Measurements from ENCODE around the gene MAPT. TPM values are rescaled to one million over a fixed set of nuclear protein-coding genes. Genes with fewer than 3 reads are reported as not detected.
"Not testable (repeated sequence)": the region's sequence is repeated elsewhere in the genome, so short reads cannot be mapped to it uniquely, and the experiment has no call there.

MAPT gene
- total RNA-seq, 1 experiment from 2014 or later = 3.1 TPM

- Histone ChIP-seq H3K27me3 (ENCODE audit: control insufficient read depth, insufficient read depth, low read length) (no peaks in the 10 kb centered on the region), H3K36me3 (replicated peaks; ENCODE audit: control insufficient read depth, insufficient read depth, low read length) (no peaks in the 10 kb centered on the region), H3K4me3 (ENCODE audit: insufficient read depth, low read depth, low read length) (no peak overlapping the region)
- DNase-seq = no peak
Measured at GRCh38 chr17:45851873-45852272, 42.5 kb upstream of the MAPT start.

DNA sequence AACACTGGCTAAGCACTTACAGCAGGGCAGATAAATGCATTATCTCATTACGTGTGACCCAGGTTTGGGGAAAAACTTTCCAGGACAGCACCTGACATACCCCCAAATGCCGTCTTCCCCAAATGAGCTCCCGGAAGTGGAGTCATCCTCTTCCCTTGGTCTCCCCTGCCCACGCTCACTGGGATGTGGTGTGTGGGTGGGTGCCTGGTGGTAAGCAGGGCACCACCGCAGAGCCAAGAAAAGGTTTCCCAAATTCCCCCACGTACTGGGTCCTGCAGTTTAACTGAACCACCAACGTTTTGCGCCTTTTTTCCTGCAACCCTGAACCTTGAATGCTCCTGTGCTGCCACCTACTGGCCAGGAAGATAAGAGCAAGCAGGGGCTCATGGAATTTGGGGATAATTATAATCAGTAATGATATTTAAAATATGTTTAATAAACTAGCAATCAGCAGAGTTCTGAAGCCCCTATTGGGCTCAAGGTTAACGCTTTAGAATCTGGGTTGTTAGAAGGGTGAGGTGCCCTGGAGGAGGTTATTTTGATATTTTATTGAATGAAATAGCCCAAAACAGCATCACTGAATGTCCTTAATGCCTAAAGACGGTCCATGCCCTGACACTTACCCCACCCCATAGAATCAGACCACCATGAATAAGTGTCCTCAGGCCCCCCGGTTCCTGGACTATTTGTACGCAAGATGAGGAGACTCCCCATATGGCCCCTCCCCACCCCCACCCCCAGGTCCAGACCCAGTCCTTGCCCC, 41.6 kb upstream of the MAPT start:
- Histone ChIP-seq H3K27me3 (ENCODE audit: control insufficient read depth, insufficient read depth, low read length) (no peaks in the 10 kb centered on the region), H3K4me3 (ENCODE audit: insufficient read depth, low read depth, low read length) (no peak overlapping the region), H3K36me3 (replicated peaks; ENCODE audit: control insufficient read depth, insufficient read depth, low read length) (no peaks in the 10 kb centered on the region)
- DNase-seq = peak; percentile 86

DNA sequence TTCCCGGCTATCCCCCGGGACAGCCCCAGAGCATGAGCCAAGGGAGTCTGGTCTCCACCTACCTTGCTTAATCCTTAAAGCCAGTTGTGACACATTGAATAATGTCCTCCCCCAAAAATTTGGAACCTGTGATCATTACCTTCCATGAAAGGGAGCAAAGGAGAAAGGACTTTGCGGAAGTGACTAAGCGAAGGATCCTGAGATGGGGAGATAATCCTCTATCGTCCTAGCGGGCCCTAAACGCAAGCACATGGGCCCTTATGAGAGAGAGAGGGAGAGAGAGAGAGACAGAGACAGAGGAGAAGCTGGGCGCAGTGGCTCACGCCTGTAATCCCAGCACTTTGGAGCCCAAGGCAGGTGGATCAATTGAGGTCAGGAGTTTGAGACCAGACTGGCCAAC, 40.1 kb upstream of the MAPT start:
- DNase-seq = no peak
- Histone ChIP-seq H3K27me3 (ENCODE audit: control insufficient read depth, insufficient read depth, low read length) (no peaks in the 10 kb centered on the region), H3K36me3 (replicated peaks; ENCODE audit: control insufficient read depth, insufficient read depth, low read length) (no peaks in the 10 kb centered on the region), H3K4me3 (ENCODE audit: insufficient read depth, low read depth, low read length) (no peak overlapping the region)

DNA sequence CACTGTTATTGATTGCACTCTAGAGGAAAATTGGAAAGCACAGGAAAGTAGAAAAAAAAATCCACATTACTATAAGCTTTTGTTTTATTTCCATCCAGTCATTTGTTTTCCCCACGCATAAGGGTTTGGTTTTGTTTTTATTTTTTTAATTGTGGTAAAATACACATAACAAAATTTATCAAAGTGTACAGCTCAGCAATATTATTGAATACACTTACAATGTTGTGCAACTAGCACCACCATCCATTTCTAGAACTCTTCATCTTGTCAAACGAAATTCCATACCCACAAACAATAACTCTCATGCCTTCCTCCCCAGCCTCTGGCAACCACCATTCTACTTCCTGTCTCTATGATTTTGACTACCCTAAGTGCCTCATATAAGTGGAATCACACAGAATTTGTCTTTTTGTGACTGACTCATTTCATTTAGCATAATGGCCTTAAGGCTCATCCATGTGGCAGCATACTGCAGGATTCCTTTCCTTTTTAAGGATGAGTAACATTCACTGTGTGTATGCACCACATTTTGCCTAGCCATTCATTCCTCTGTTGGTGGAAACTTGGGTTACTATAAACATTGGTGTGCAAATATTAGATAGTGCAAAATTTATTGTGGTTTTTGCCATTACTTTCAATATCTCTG, 38.5 kb upstream of the MAPT start:
- no peaks in the 10 kb centered on the region for H3K36me3 ChIP-seq (replicated peaks; ENCODE audit: control insufficient read depth, insufficient read depth, low read length)
- H3K27me3 ChIP-seq (ENCODE audit: control insufficient read depth, insufficient read depth, low read length) = no peaks in the 10 kb centered on the region
- DNase-seq = no peak
- H3K4me3 ChIP-seq (ENCODE audit: insufficient read depth, low read depth, low read length) = no peak overlapping the region

DNA sequence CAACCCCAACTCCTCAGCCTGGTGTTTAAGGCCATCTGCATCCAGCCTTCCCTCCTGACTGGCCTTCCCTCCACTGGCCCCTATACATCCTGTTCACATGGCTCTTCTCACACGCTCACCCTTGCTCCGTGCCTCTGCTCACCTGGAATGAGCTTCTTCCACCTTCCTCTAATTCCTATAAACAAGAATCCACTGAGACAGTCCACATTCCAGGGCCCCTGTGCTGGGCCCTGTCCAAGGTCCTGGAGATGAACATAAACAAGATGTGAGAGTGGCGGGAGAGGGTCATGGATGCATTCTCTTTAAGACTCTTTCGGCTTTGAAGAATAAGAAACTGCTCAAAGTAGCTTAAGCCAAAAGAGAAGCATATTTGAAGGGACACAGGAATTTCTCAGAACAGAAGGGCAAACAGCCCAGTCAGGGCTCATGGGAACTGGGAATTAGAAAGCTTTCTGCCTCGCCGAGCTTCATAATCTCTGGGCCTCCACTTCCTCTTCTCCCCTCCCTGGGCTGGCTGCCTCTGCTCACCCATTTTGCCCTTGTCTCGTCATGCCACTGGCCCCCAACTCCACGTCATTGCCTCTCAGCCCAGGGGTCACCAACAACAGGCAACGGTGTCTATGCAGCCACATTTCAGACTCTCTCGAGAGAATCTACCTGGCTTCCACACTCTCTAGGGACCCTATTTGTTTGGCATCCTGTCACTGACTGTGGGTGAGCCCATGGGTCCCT, 36.2 kb upstream of the MAPT start:
- H3K4me3 ChIP-seq (ENCODE audit: insufficient read depth, low read depth, low read length) = no peak overlapping the region
- H3K27me3 ChIP-seq (ENCODE audit: control insufficient read depth, insufficient read depth, low read length) = no peaks in the 10 kb centered on the region
- no peaks in the 10 kb centered on the region for H3K36me3 ChIP-seq (replicated peaks; ENCODE audit: control insufficient read depth, insufficient read depth, low read length)
- peak; percentile 71 for DNase-seq

DNA sequence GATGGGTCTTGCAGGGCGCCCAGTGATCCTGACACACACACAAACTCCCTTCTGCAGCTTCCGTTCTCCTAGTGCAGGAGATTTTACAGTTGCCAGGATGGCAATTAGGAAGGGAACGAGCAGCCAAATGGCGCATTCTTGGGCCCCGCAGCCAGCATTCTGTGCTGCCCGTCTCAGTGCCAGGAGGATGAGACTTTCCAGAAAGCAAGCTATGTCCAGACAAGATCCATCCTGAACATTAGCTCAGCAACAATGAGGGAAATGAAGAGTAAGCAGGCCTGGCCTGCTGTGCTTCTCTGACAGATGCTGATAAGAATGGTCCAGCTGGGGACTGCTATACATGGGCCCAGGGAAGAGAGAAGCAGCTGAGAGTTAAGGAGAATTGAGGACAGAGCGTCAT, 33.2 kb upstream of the MAPT start:
- H3K4me3 ChIP-seq (ENCODE audit: insufficient read depth, low read depth, low read length) = no peak overlapping the region
- no peaks in the 10 kb centered on the region for H3K36me3 ChIP-seq (replicated peaks; ENCODE audit: control insufficient read depth, insufficient read depth, low read length)
- H3K27me3 ChIP-seq (ENCODE audit: control insufficient read depth, insufficient read depth, low read length) = no peaks in the 10 kb centered on the region
- DNase-seq = no peak

DNA sequence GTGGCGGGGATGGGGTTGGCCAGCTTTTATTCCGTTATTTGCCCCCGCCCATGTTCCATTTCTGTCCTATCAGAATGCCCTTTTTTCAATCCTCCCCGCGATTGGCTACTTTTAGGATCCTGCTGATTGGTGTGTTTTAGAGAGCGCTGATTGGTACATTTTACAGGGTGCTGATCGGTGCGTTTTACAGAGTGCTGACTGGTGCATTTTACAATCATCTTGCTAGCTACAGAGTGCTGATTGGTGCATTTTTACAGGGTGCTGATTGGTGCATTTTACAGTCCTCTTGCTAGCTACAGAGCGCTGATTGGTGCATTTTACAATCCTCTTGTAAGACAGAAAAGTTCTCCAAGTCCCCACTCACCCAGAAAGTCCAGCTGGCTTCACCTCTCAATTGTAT, 32.2 kb upstream of the MAPT start:
- not testable (repeated sequence) for H3K36me3 ChIP-seq (replicated peaks; ENCODE audit: control insufficient read depth, insufficient read depth, low read length); H3K4me3 ChIP-seq (ENCODE audit: insufficient read depth, low read depth, low read length)

DNA sequence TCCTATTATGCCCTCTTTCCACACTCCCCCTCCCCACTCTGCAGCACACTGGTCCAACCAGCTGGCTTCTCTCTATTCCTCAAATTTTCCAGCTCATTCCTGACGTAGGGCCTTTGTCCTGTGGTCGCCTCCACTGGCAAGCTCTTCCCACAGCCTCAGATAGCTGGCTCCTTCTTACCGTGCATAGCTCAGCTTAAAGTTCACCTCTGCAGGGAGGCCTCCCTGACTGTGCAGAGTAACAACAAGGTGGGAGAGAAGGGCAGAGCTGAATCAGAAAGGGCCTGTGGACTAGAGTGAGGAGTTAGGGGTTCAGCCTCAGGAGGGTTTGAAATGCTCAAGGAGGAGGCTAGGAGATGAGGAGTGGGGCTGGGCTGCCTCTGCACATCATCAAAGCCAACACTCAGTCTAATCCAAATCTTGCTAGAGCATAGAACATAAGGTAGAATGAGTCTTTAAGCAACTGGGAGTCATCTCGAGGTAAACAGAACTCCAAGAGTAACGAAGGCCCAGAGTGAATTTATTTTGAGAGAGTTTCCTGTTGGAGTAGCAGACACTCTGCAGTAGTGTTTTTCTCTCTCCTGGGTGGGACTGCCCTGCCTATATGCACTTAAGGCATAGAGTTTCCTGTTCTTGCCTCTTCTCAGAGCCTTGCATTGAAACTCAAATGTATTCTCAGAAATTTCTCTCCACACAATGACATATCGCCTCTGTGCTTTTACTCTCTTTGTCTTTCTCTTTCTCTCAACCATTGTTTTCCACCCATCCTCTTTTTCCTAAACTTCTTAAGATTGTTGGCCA, 30.3 kb upstream of the MAPT start:
- Histone ChIP-seq H3K27me3 (ENCODE audit: control insufficient read depth, insufficient read depth, low read length) (no peaks in the 10 kb centered on the region), H3K4me3 (ENCODE audit: insufficient read depth, low read depth, low read length) (no peak overlapping the region), H3K36me3 (replicated peaks; ENCODE audit: control insufficient read depth, insufficient read depth, low read length) (no peaks in the 10 kb centered on the region)
- peak; percentile 22 for DNase-seq

More for the DNA sequence above, 32.2 kb upstream of the MAPT start:
- DNase-seq; H3K27me3 ChIP-seq (ENCODE audit: control insufficient read depth, insufficient read depth, low read length): not testable (repeated sequence)

- H3K36me3 ChIP-seq (replicated peaks; ENCODE audit: control insufficient read depth, insufficient read depth, low read length) = no peaks in the 10 kb centered on the region
- no peak overlapping the region for H3K4me3 ChIP-seq (ENCODE audit: insufficient read depth, low read depth, low read length)
- no peaks in the 10 kb centered on the region for H3K27me3 ChIP-seq (ENCODE audit: control insufficient read depth, insufficient read depth, low read length)
- DNase-seq = no peak
Measured at GRCh38 chr17:45867171-45867570, 27.2 kb upstream of the MAPT start.

- Histone ChIP-seq H3K27me3 (ENCODE audit: control insufficient read depth, insufficient read depth, low read length) (no peaks in the 10 kb centered on the region), H3K4me3 (ENCODE audit: insufficient read depth, low read depth, low read length) (no peak overlapping the region), H3K36me3 (replicated peaks; ENCODE audit: control insufficient read depth, insufficient read depth, low read length) (no peaks in the 10 kb centered on the region)
- DNase-seq = peak; percentile 69
Measured at GRCh38 chr17:45867702-45868101, 26.7 kb upstream of the MAPT start.

GRCh38 chr17:45868276-45868675, 26.1 kb upstream of the MAPT start:
- no peak for DNase-seq
- Histone ChIP-seq H3K4me3 (ENCODE audit: insufficient read depth, low read depth, low read length) (no peak overlapping the region), H3K27me3 (ENCODE audit: control insufficient read depth, insufficient read depth, low read length) (no peaks in the 10 kb centered on the region), H3K36me3 (replicated peaks; ENCODE audit: control insufficient read depth, insufficient read depth, low read length) (no peaks in the 10 kb centered on the region)

- Histone ChIP-seq H3K4me3 (ENCODE audit: insufficient read depth, low read depth, low read length) (no peak overlapping the region), H3K36me3 (replicated peaks; ENCODE audit: control insufficient read depth, insufficient read depth, low read length) (no peaks in the 10 kb centered on the region), H3K27me3 (ENCODE audit: control insufficient read depth, insufficient read depth, low read length) (no peaks in the 10 kb centered on the region)
- peak; percentile 31 for DNase-seq
Measured at GRCh38 chr17:45869676-45870341, 24.5 kb upstream of the MAPT start.

DNA sequence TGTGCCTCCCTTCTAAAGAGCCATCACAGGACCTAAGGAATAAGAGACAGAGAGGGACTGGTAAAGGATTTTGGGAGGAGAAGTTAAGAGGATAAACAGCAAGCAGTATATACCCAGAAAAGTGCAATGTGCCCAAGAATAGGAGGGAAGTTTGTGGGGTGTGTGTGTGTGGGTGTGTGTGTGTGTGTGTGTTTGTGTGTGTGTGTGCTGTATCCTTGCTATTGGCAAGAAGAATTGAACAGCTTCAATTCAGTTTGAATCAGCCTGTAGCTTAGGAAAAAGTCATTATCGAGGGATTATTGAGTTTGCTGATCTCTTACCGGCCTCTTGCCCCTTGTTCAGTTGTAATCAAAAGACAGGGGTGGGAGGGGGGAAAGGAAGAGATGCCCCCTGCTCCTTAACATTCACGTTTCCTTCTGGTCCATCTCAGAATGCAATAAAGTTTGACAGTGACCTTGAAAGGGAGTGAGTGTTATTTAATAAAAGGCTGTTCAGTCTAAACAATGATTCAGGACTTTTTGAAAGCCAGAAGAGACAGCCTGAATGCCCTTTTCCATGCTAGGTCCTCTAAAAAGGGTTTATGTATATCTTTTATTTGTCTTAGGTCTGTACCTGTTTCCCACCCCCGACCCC, 23.9 kb upstream of the MAPT start:
- H3K4me3 ChIP-seq (ENCODE audit: insufficient read depth, low read depth, low read length) = no peak overlapping the region
- no peaks in the 10 kb centered on the region for H3K36me3 ChIP-seq (replicated peaks; ENCODE audit: control insufficient read depth, insufficient read depth, low read length)
- H3K27me3 ChIP-seq (ENCODE audit: control insufficient read depth, insufficient read depth, low read length) = no peaks in the 10 kb centered on the region
- DNase-seq = no peak

- DNase-seq = no peak
- Histone ChIP-seq H3K27me3 (ENCODE audit: control insufficient read depth, insufficient read depth, low read length) (no peaks in the 10 kb centered on the region), H3K36me3 (replicated peaks; ENCODE audit: control insufficient read depth, insufficient read depth, low read length) (no peaks in the 10 kb centered on the region), H3K4me3 (ENCODE audit: insufficient read depth, low read depth, low read length) (no peak overlapping the region)
Measured at GRCh38 chr17:45871718-45872117, 22.6 kb upstream of the MAPT start.

All from H7 (cell line).